ENCODE data around the gene CAPN5. TPM values are rescaled to one million over a fixed set of nuclear protein-coding genes. Genes with fewer than 3 reads are reported as not detected.

The CAPN5 gene
- total RNA-seq, 1 donor from 2014 or later, result 7.9 TPM

DNA sequence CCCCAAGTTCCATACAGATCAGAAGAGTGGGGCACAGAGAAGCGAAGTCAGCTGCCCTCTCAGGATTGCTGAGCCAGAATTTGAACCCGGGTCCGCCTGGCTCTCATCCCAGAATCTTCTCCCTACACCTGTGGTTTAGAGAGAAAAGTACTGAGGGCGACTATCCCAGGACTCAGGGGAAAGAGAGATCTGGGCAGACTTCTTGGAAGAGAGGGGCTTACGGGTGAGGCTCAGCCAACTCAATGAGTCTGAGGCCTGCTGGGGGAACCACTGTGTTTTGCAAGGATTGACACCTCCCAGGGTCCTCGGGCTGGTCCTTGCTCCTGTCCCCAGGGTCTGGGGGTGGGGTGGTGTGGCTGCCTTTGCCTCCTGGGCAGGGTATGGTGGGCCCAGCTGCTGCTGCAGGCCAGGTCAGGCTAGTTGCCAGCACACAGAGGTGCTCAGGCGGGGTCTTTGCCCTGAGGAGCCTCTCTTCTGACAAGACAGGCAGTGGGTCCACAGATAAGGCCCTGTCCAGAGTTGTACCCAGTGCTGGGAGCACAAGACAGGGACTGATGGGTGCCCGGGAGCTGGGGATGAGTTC is 1.2 kb downstream of the CAPN5 start:
- no peaks in the 10 kb centered on the region for H3K9me3 ChIP-seq

DNA sequence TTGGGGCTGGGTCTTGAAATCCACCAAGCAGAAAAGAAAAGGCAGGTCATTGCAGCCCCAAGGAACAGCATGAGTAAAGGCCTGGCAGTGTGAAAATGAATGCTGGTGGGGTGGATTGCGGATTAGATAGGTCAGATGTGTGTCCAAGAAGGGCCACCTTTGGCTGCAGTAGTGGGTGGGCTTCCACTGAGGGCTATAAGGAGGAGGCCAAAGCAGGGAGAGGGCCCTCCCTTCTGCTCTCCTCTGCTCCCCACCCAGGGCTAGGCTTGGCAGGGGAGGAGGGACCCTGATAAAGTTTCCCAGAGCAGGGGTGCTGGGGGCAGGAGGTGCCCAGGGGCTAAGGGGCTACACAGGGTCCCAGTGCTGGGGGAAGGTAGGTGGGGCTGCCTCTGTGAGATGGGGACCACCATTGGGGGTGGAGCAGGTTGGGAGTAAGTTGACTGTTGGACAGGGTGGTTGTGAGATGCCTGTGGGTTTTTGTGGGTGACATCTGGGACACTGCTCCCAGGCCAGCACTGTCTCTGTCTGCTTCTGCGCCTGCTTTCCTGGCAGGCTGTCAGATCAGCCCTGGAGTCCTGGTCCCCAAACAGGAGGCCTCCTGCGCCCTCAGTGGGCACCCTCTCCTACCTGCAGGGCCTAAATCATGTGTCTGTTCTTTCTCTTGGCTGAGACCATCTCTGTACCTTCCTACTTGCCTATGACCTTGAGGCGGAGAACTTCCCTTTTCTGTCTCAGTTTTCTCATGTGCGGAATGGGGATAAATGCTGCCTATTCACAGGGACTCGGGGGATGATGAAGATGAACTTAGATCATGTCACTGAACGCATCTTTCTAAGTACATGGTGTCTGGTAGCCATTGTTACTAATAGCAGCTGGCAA is 1.9 kb downstream of the CAPN5 start:
- Histone ChIP-seq H3K4me1 (peaks cover 11 to 40% of the 10 kb centered on the region in 2 donors), H3K27me3 (no peaks in the 10 kb centered on the region), H3K9me3 (no peaks in the 10 kb centered on the region), H3K27ac (peak overlapping the region in 1 of 2 donors; percentile 89), H3K36me3 (no peaks in the 10 kb centered on the region), H3K4me3 (no peak overlapping the region)
- TF ChIP-seq, protein P1, sequence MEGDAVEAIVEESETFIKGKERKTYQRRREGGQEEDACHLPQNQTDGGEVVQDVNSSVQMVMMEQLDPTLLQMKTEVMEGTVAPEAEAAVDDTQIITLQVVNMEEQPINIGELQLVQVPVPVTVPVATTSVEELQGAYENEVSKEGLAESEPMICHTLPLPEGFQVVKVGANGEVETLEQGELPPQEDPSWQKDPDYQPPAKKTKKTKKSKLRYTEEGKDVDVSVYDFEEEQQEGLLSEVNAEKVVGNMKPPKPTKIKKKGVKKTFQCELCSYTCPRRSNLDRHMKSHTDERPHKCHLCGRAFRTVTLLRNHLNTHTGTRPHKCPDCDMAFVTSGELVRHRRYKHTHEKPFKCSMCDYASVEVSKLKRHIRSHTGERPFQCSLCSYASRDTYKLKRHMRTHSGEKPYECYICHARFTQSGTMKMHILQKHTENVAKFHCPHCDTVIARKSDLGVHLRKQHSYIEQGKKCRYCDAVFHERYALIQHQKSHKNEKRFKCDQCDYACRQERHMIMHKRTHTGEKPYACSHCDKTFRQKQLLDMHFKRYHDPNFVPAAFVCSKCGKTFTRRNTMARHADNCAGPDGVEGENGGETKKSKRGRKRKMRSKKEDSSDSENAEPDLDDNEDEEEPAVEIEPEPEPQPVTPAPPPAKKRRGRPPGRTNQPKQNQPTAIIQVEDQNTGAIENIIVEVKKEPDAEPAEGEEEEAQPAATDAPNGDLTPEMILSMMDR (IDR thresholded peaks at IDR 0.05), result no peak
- intact Hi-C loops (cut with DNase I), result loop anchor here (10.0 kb wide), 2 partner anchors 756 to 834 kb away; partner anchors contain the start of genes AAMDC and RSF1
- no peak for DNase-seq (ENCODE audit: low spot score in 2 of 2)

More for the DNA sequence above, 1.2 kb downstream of the CAPN5 start:
- Histone ChIP-seq H3K36me3 (no peaks in the 10 kb centered on the region), H3K27me3 (no peaks in the 10 kb centered on the region), H3K4me3 (peak overlapping the region; percentile 80 to 84), H3K4me1 (peaks cover 9 to 33% of the 10 kb centered on the region in 2 donors), H3K27ac (no peak overlapping the region)
- TF ChIP-seq, protein P1 (IDR thresholded peaks at IDR 0.05), result no peak
- DNase-seq (ENCODE audit: low spot score in 2 of 2), result no peak
- intact Hi-C loops (cut with DNase I), result loop anchor here (10.0 kb wide), 2 partner anchors 757 to 833 kb away; partner anchors contain the start of genes AAMDC and RSF1

DNA sequence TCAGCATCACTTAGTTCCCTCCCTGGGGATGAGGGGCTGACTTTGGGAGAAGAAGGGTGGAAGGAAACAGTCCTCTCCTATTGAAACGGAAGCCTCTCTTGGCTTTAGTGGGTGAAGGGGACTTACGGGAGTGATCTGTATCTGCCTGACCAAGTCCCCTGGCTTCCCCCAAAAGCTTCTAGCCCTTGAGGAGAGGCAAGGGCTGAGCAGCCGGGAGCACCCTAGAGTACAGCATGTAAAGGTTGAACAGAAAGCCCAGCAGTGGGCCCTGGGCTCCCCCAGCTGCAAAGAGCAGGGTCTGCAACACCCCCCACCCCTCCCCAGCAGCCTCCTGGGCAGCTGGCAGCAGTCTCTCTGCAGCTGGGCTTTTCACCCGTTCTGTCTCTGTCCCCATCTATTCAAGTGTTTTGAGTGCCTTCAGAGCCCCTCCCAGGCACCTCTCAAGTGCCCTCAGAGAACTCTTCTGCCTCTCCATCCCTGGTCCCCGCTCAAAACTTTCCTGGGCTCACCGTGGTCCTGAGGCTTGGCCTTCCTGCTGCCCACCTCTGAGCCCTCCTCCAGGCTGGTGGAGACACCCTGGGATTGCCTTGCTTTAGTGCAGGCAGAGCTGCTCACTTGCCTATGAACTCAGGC is 2.7 kb downstream of the CAPN5 start:
- Histone ChIP-seq H3K4me1 (peaks cover 16 to 48% of the 10 kb centered on the region in 2 donors), H3K27me3 (no peaks in the 10 kb centered on the region), H3K36me3 (no peaks in the 10 kb centered on the region), H3K9me3 (no peaks in the 10 kb centered on the region), H3K27ac (peak overlapping the region; percentile 15 to 89), H3K4me3 (no peak overlapping the region)
- intact Hi-C loops (cut with DNase I), result loop anchor here (10.0 kb wide), 2 partner anchors 755 to 835 kb away; partner anchors contain the start of genes AAMDC and RSF1
- DNase-seq (ENCODE audit: low spot score in 2 of 2), result no peak
- TF ChIP-seq, protein P1 (IDR thresholded peaks at IDR 0.05), result no peak

DNA sequence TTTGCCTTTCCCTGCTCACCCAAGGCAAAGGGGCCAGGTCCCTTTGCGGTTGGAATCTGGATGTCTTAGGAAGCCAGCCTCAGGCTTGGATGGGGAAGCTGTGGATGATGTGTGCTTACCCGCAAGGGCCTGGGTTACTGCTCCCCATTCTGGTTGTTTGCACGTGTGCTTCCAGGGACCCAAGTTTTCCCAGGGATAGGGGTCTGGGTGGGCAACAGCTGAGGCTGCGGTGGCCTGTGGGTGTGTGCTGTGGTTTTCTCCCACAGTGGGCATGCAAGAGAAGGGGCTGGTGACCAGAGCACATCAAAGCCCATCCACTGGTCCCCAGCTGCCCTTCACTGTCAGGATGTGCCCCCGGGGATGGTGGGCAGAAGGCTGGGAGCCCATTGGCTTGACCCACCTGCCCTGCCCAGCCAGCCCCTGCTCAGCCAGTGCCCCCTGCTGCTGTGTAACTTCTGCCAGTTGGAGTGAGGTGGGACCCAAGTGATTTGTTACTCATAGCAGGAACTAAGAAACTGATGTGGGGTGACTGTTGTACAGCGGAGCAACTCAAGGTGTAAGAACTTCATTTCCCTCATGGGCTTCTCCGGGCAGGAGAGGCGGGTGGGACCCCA is 3.3 kb downstream of the CAPN5 start:
- peak in 1 of 2 donors; percentile 37 for DNase-seq (ENCODE audit: low spot score in 2 of 2)
- H3K36me3 ChIP-seq, result no peaks in the 10 kb centered on the region
- no peak overlapping the region for H3K4me3 ChIP-seq
- no peaks in the 10 kb centered on the region for H3K27me3 ChIP-seq
- H3K9me3 ChIP-seq, result no peaks in the 10 kb centered on the region
- TF ChIP-seq, protein P1 (IDR thresholded peaks at IDR 0.05), result no peak
- intact Hi-C loops (cut with DNase I), result loop anchor here (10.0 kb wide), 2 partner anchors 755 to 835 kb away; partner anchors contain the start of genes AAMDC and RSF1
- H3K4me1 ChIP-seq, result peaks cover 20 to 54% of the 10 kb centered on the region in 2 donors
- peak overlapping the region; percentile 15 to 89 for H3K27ac ChIP-seq

DNA sequence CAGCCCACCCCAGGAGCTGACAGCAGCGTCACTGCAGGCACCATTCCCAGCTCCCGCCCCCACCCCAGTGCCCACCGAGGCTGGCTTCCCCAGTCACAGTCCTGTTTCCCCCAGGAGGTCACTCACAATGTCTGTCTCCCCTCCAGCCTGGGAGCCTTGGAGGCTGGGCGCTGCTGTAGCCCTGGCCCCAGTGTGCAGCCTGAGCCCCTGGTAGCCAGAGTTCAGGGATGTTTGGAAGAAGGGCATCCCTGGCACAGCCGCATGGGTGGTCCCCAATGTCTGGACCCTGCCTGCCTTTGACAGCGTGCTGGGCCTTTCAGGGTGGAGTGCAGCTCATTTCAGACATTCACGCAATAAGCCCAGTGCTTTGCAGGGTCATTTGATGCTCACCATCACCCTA is 4.3 kb downstream of the CAPN5 start:
- DNase-seq (ENCODE audit: low spot score in 2 of 2), result peak in 1 of 2 donors; percentile 58
- H3K4me3 ChIP-seq, result no peak overlapping the region
- intact Hi-C loops (cut with DNase I), result no loop called here
- peaks cover 20 to 55% of the 10 kb centered on the region in 2 donors for H3K4me1 ChIP-seq
- H3K9me3 ChIP-seq, result no peaks in the 10 kb centered on the region
- H3K36me3 ChIP-seq, result no peaks in the 10 kb centered on the region
- peak overlapping the region; percentile 89 to 96 for H3K27ac ChIP-seq
- TF ChIP-seq, protein P1 (IDR thresholded peaks at IDR 0.05), result no peak
- no peaks in the 10 kb centered on the region for H3K27me3 ChIP-seq

Data from ascending aorta (tissue), 2 donors.